A549 (cell line): ENCODE results near the gene MAGI2. TPM values are rescaled to one million over a fixed set of nuclear protein-coding genes. Genes with fewer than 3 reads are reported as not detected.
A peak's percentile ranks its signal among the peaks of the same experiment; 100 is the strongest.

ENCODE experiments used
- ATAC-seq, 2 experiments: fragments of 200-7000 bp in 1 of 2; fragments of >200 bp in 1 of 2; cut with Nextera tagmentation in 1 of 2; cut with Tn5 transposase in 1 of 2; 3 replicates each; pipeline versions ENCODE4 v1.8.0 to v1.9.1; 2018 to 2020; ENCODE audit warnings: mild to moderate bottlenecking in 1 of 2, moderate library complexity in 1 of 2
- CTCF ChIA-PET: fragments of 300-600 bp; sonication (Branson Sonifier 250); formaldehyde crosslinking; extraction: SDS; loops from one replicate; lab custom pipeline; 2021; ENCODE audit warnings: antibody characterized with exemption, inconsistent platforms; lab: Yijun Ruan, JAX
- POLR2A ChIA-PET: fragments of 350-600 bp; formaldehyde crosslinking; extraction: SDS; loops from one replicate; lab custom pipeline; 2021; ENCODE audit warnings: antibody characterized with exemption, inconsistent platforms; lab: Yijun Ruan, JAX
- DNase-seq, 2 experiments: peaks; one replicate each; pipeline versions ENCODE4 v3.0.0 to v3.0.0-alpha.2; 2011 to 2016; ENCODE audit warnings: low read depth in 1 of 2, low spot score in 1 of 2
- FAIRE-seq: peaks from 2 replicates; lab custom pipeline; 2011; peaks lifted over from hg19 to GRCh38; lab: Jason Lieb, UNC
- H3K27ac ChIP-seq, 2 experiments: fragments of >200 bp; sonication (Bioruptor Twin); formaldehyde crosslinking; 3 replicates each; pipeline ENCODE4 v1.5.1; 2016 to 2017
- H3K4me1 ChIP-seq: fragments of >200 bp; sonication (Bioruptor Twin); formaldehyde crosslinking; 3 replicates; pipeline ENCODE4 v1.6.1; 2016
- H3K4me2 ChIP-seq: fragments of >200 bp; sonication (Bioruptor Twin); formaldehyde crosslinking; 3 replicates; pipeline ENCODE4 v1.6.1; 2016
- H3K4me3 ChIP-seq: fragments of >200 bp; sonication (Bioruptor Twin); formaldehyde crosslinking; 3 replicates; pipeline ENCODE4 v1.5.1; 2016
- H3K9me3 ChIP-seq: fragments of >200 bp; sonication (Bioruptor Twin); formaldehyde crosslinking; 3 replicates; pipeline ENCODE4 v1.6.1; 2016
- ATOH8 ChIP-seq: fragments of 250-450 bp; sonication (Bioruptor Pico); IDR thresholded peaks from 2 replicates; pipeline ENCODE4 v1.5.0; 2020; ENCODE audit warnings: low read depth, mild to moderate bottlenecking, moderate library complexity
- BHLHE40 ChIP-seq: IDR thresholded peaks from 2 replicates; pipeline ENCODE4 v1.6.1; 2012; ENCODE audit warnings: low read depth, low read length, inconsistent platforms
- CHD2 ChIP-seq: fragments of 150-350 bp; IDR thresholded peaks from 2 replicates; pipeline ENCODE4 v1.6.1; 2014; ENCODE audit warnings: low read length; ENCODE audit not compliant: partially characterized antibody
- CTCF ChIP-seq: fragments of >200 bp; sonication (Bioruptor Twin); formaldehyde crosslinking; IDR thresholded peaks from 3 replicates; pipeline ENCODE4 v1.5.1; 2016
- E2F6 ChIP-seq: IDR thresholded peaks from 2 replicates; pipeline ENCODE4 v1.6.1; 2012; ENCODE audit warnings: low read depth, borderline replicate concordance
- EHMT2 ChIP-seq: fragments of 200-600 bp; sonication (generic); IDR thresholded peaks from 2 replicates; pipeline ENCODE4 v1.6.1; 2016; ENCODE audit warnings: antibody characterized with exemption, low read depth, mild to moderate bottlenecking, moderate library complexity
- FOSB ChIP-seq: fragments of 250-450 bp; sonication (Bioruptor Pico); IDR thresholded peaks from 2 replicates; pipeline ENCODE4 v1.5.0; 2020; ENCODE audit warnings: mild to moderate bottlenecking, moderate library complexity
- FOXS1 ChIP-seq: fragments of 250-450 bp; sonication (Bioruptor Pico); IDR thresholded peaks from 2 replicates; pipeline ENCODE4 v1.5.0; 2020; ENCODE audit warnings: mild to moderate bottlenecking, moderate library complexity
- GATA3 ChIP-seq: IDR thresholded peaks from 2 replicates; pipeline ENCODE4 v1.6.1; 2012; ENCODE audit warnings: borderline replicate concordance
- HEYL ChIP-seq: fragments of 250-450 bp; sonication (Bioruptor Pico); IDR thresholded peaks from 2 replicates; pipeline ENCODE4 v1.8.0; 2021; ENCODE audit warnings: mild to moderate bottlenecking, moderate library complexity
- HMGXB4 ChIP-seq: fragments of 250-450 bp; sonication (Bioruptor Pico); IDR thresholded peaks from 2 replicates; pipeline ENCODE4 v1.5.0; 2021; ENCODE audit warnings: mild to moderate bottlenecking, moderate library complexity, borderline replicate concordance
- JUNB ChIP-seq: fragments of >200 bp; sonication (Bioruptor Twin); formaldehyde crosslinking; IDR thresholded peaks from 2 replicates; pipeline ENCODE4 v1.6.1; 2016
- KDM1A ChIP-seq: fragments of 200-600 bp; sonication (generic); IDR thresholded peaks from 2 replicates; pipeline ENCODE4 v1.6.1; 2016; ENCODE audit warnings: low read depth, mild to moderate bottlenecking
- KDM5A ChIP-seq: fragments of 200-600 bp; sonication (generic); IDR thresholded peaks from 2 replicates; pipeline ENCODE4 v1.6.1; 2016; ENCODE audit warnings: antibody characterized with exemption, mild to moderate bottlenecking
- MAFK ChIP-seq: fragments of 450-650 bp; IDR thresholded peaks from 2 replicates; pipeline ENCODE4 v1.6.1; 2014; ENCODE audit not compliant: partially characterized antibody
- MYC ChIP-seq: IDR thresholded peaks from 2 replicates; pipeline ENCODE4 v1.6.1; 2012; ENCODE audit warnings: mild to moderate bottlenecking, inconsistent platforms, low read length, improper control_type of control experiment, borderline replicate concordance
- NPAS2 ChIP-seq: fragments of 250-450 bp; sonication (Bioruptor Pico); IDR thresholded peaks from 2 replicates; pipeline ENCODE4 v1.8.0; 2022; ENCODE audit warnings: mild to moderate bottlenecking, moderate library complexity, borderline replicate concordance
- PBX3 ChIP-seq: IDR thresholded peaks from 2 replicates; pipeline ENCODE4 v1.6.1; 2012
- RARB ChIP-seq: fragments of 250-450 bp; sonication (Bioruptor Pico); IDR thresholded peaks from 2 replicates; pipeline ENCODE4 v1.8.0; 2021; ENCODE audit warnings: mild to moderate bottlenecking, moderate library complexity
- REST ChIP-seq: fragments of 200-600 bp; sonication (generic); IDR thresholded peaks from 2 replicates; pipeline ENCODE4 v1.6.1; 2016; ENCODE audit warnings: antibody characterized with exemption, mild to moderate bottlenecking, moderate library complexity
- RFX5 ChIP-seq: fragments of 450-650 bp; IDR thresholded peaks from 2 replicates; pipeline ENCODE4 v1.7.1; 2014; ENCODE audit warnings: antibody characterized with exemption, mild to moderate bottlenecking, moderate library complexity
- SMC3 ChIP-seq: fragments of >200 bp; sonication (Bioruptor Twin); formaldehyde crosslinking; IDR thresholded peaks from 3 replicates; pipeline ENCODE4 v1.6.1; 2018; ENCODE audit warnings: inconsistent platforms
- ZC3H11A ChIP-seq: fragments of 450-650 bp; IDR thresholded peaks from 2 replicates; pipeline ENCODE4 v1.6.1; 2014; ENCODE audit warnings: antibody characterized with exemption, mild to moderate bottlenecking
- ZFP36 ChIP-seq: fragments of 450-650 bp; IDR thresholded peaks from 2 replicates; pipeline ENCODE4 v1.6.1; 2014; ENCODE audit warnings: borderline replicate concordance; ENCODE audit not compliant: partially characterized antibody
- WGBS: methylation state at CpG from one replicate; pipeline ENCODE4 v1.1.6; 2017; ENCODE audit errors: missing lambda C conversion rate; 5-methylcytosine and 5-hydroxymethylcytosine counted together
- polyA plus RNA-seq, 4 experiments: library from polyadenylated mRNA; depleted of rRNA in 3 of 4; stranded (reverse); fragments of >200 nt; fragmentation: RNase III in 1 of 4; extraction: RNeasy Plus Mini Kit Qiagen cat#74134 plus additional on column Dnase treatment in 1 of 4; gene quantifications; 2 replicates in 3 of 4; 3 replicates in 1 of 4; pipeline ENCODE4 v1.2.3, GENCODE V29; 2011 to 2017

MAGI2 gene
- polyA plus RNA-seq, 2 of the 4 experiments (the other 2 are of a cell fraction) = 0.48 to 0.81 TPM

- ChIA-PET CTCF (no interaction called here), POLR2A (no interaction called here)
- H3K4me3 ChIP-seq = no peak overlapping the region
- 0 out of 6 replicates have a peak, but pooled peaks of 1 of the 2 experiments have one; percentile 43 for ATAC-seq
- no peak for FAIRE-seq
- DNase-seq = no peak
- no peaks in the 10 kb centered on the region for H3K9me3 ChIP-seq
- H3K27ac ChIP-seq = no peak overlapping the region
- 20% methylated on average over 4 of the region's 4 CpGs for WGBS
- H3K4me1 ChIP-seq = no peaks in the 10 kb centered on the region
- H3K4me2 ChIP-seq = no peak overlapping the region
- no peak for TF ChIP-seq BHLHE40
- TF ChIP-seq MYC = no peak
- no peak for TF ChIP-seq JUNB
- no peak for TF ChIP-seq RFX5
- no peak for TF ChIP-seq E2F6
- TF ChIP-seq MAFK = no peak
- no peak for TF ChIP-seq ZFP36
- no peak for TF ChIP-seq NPAS2
Observed at GRCh38 chr7:78363866-78364265, 1089.6 kb downstream of the MAGI2 start.

GRCh38 chr7:78359836-78360235, 1093.6 kb downstream of the MAGI2 start:
- no peak overlapping the region for H3K4me3 ChIP-seq
- CTCF ChIA-PET = no interaction called here

GRCh38 chr7:78357709-78358108, 1095.8 kb downstream of the MAGI2 start:
- H3K4me3 ChIP-seq = no peak overlapping the region
- ChIA-PET POLR2A (no interaction called here), CTCF (no interaction called here)
- TF ChIP-seq MAFK (no peak), RARB (no peak), KDM5A (no peak), GATA3 (no peak), CHD2 (no peak), CTCF (no peak), EHMT2 (no peak), PBX3 (no peak), REST (no peak), ZC3H11A (no peak), ZFP36 (no peak), ATOH8 (CRISPR knock-in tag) (no peak), SMC3 (no peak), FOXS1 (no peak), KDM1A (no peak)

More at GRCh38 chr7:78359836-78360235, 1093.6 kb downstream of the MAGI2 start:
- 92% methylated on average over 1 of the region's 1 CpG for WGBS
- no peak overlapping the region for H3K27ac ChIP-seq
- no peak overlapping the region for H3K4me2 ChIP-seq
- H3K9me3 ChIP-seq = no peaks in the 10 kb centered on the region
- DNase-seq = no peak
- ATAC-seq = no peak
- peak; percentile 54 for FAIRE-seq
- POLR2A ChIA-PET = no interaction called here
- H3K4me1 ChIP-seq = no peaks in the 10 kb centered on the region
- no peak for TF ChIP-seq HMGXB4 (CRISPR knock-in tag)
- no peak for TF ChIP-seq HEYL
- TF ChIP-seq FOSB (CRISPR knock-in tag) = no peak

More at GRCh38 chr7:78357709-78358108, 1095.8 kb downstream of the MAGI2 start:
- Histone ChIP-seq H3K27ac (no peak overlapping the region), H3K4me1 (no peaks in the 10 kb centered on the region), H3K4me2 (no peak overlapping the region), H3K9me3 (no peaks in the 10 kb centered on the region)
- DNase-seq (no peak), ATAC-seq (no peak), FAIRE-seq (no peak)
- WGBS = 36% methylated on average over 2 of the region's 2 CpGs
